HepG2 (cell line): ENCODE data around the gene PIGL. TPM values are rescaled to one million over a fixed set of nuclear protein-coding genes. Genes with fewer than 3 reads are reported as not detected.

Experiments used
- ATAC-seq: fragments of 200-7000 bp; cut with Tn5 transposase; 3 replicates; pipeline ENCODE4 v1.9.1; 2020; ENCODE audit warnings: mild to moderate bottlenecking, moderate library complexity
- BruUV-seq: library from RNA; stranded (reverse); fragments of 400-500 nt; replicated peaks from 2 replicates; lab custom pipeline; 2021; lab: Mats Ljungman, UMichigan
- CTCF ChIA-PET: fragments of 300-600 bp; formaldehyde crosslinking; extraction: SDS; loops from one replicate; lab custom pipeline; 2021; ENCODE audit warnings: low total read pairs, inconsistent platforms, low intra/inter-chr PET ratio; lab: Yijun Ruan, JAX
- POLR2A ChIA-PET: fragments of 350-600 bp; sonication (Branson Sonifier 250); formaldehyde crosslinking; loops from one replicate; lab custom pipeline; 2020; ENCODE audit warnings: antibody characterized with exemption, inconsistent platforms; lab: Yijun Ruan, JAX
- DNase-seq: peaks from one replicate; pipeline ENCODE4 v3.0.0-alpha.2; 2015; ENCODE audit warnings: low spot score
- FAIRE-seq: peaks from 3 replicates; lab custom pipeline; 2011; peaks lifted over from hg19 to GRCh38; lab: Jason Lieb, UNC
- H2AFZ ChIP-seq: one replicate; pipeline ENCODE4 v1.6.1; 2011; ENCODE audit warnings: low read length, inconsistent platforms
- H3K27ac ChIP-seq: fragments of 300-600 bp; 3 replicates; pipeline ENCODE4 v1.8.0; 2011; ENCODE audit warnings: mixed run types, mild to moderate bottlenecking, mixed read lengths, low read length, inconsistent platforms; ENCODE audit not compliant: insufficient read depth; ENCODE audit errors: extremely low read length
- H3K27me3 ChIP-seq, 2 experiments: fragments of 200-600 bp in 1 of 2; 2 replicates in 1 of 2; 3 replicates in 1 of 2; pipeline versions ENCODE4 v1.6.0 to v1.8.0; 2011; ENCODE audit warnings: low read length in 2 of 2, mild to moderate bottlenecking in 2 of 2, moderate library complexity in 2 of 2, inconsistent platforms in 1 of 2; ENCODE audit not compliant: insufficient read depth in 2 of 2, control insufficient read depth in 1 of 2
- H3K36me3 ChIP-seq, 2 experiments: fragments of 200-600 bp in 1 of 2; replicated peaks in 1 of 2; 2 replicates in 1 of 2; 3 replicates in 1 of 2; pipeline versions ENCODE4 v1.5.1 to v1.8.0; 2011; ENCODE audit warnings: low read length in 2 of 2, inconsistent platforms in 1 of 2; ENCODE audit not compliant: insufficient read depth in 2 of 2, control insufficient read depth in 1 of 2
- H3K4me1 ChIP-seq: 2 replicates; pipeline ENCODE4 v1.5.1; 2012; ENCODE audit warnings: low read length, inconsistent platforms; ENCODE audit not compliant: insufficient read depth
- H3K4me2 ChIP-seq: 2 replicates; pipeline ENCODE4 v1.6.0; 2011; ENCODE audit warnings: low read depth, low read length, inconsistent platforms
- H3K4me3 ChIP-seq, 3 experiments: fragments of 200-600 bp in 1 of 3; sonication (generic), shearing (Covaris generic) in 1 of 3; replicated peaks in 1 of 3; 2 replicates each; pipeline ENCODE4 v1.5.1; 2011 to 2016; ENCODE audit warnings: low read length in 3 of 3, inconsistent platforms in 2 of 3, low read depth in 2 of 3, mild to moderate bottlenecking in 2 of 3, control low read depth in 1 of 3, mixed read lengths in 1 of 3; ENCODE audit not compliant: insufficient read depth in 1 of 3
- H3K79me2 ChIP-seq: one replicate; pipeline ENCODE4 v1.6.1; 2011; ENCODE audit warnings: low read length, inconsistent platforms; ENCODE audit not compliant: insufficient read depth
- H3K9ac ChIP-seq: 2 replicates; pipeline ENCODE4 v1.6.0; 2011; ENCODE audit warnings: mild to moderate bottlenecking, low read depth, low read length, inconsistent platforms; ENCODE audit not compliant: insufficient read depth
- H3K9me3 ChIP-seq: 2 replicates; pipeline ENCODE4 v1.5.1; 2012; ENCODE audit warnings: mild to moderate bottlenecking, low read length
- H4K20me1 ChIP-seq: 2 replicates; pipeline ENCODE4 v1.6.0; 2011; ENCODE audit warnings: inconsistent platforms, mild to moderate bottlenecking, low read length, moderate library complexity; ENCODE audit not compliant: insufficient read depth
- PHF8 ChIP-seq: sonication (generic); formaldehyde crosslinking; IDR thresholded peaks from 2 replicates; pipeline ENCODE4 v1.5.0; 2020; ENCODE audit warnings: missing genetic modification reagents
- ZBTB2 ChIP-seq: sonication (generic); formaldehyde crosslinking; IDR thresholded peaks from 2 replicates; pipeline ENCODE4 v1.8.0; 2022; ENCODE audit warnings: low read depth, missing genetic modification reagents
- ZMYM4 ChIP-seq: sonication (generic); formaldehyde crosslinking; IDR thresholded peaks from 2 replicates; pipeline ENCODE4 v1.8.1; 2023; ENCODE audit warnings: mild to moderate bottlenecking, missing genetic modification reagents
- ZNF138 ChIP-seq: sonication (generic); formaldehyde crosslinking; IDR thresholded peaks from 2 replicates; pipeline ENCODE4 v1.5.0; 2020; ENCODE audit warnings: mild to moderate bottlenecking, low read depth, missing genetic modification reagents
- ZNF18 ChIP-seq: sonication (generic); formaldehyde crosslinking; IDR thresholded peaks from 2 replicates; pipeline ENCODE4 v1.8.0; 2022; ENCODE audit warnings: mild to moderate bottlenecking, missing genetic modification reagents; ENCODE audit not compliant: insufficient replicate concordance
- ZNF296 ChIP-seq: sonication (generic); formaldehyde crosslinking; conservative IDR thresholded peaks from 2 replicates; pipeline ENCODE4 v1.5.0; 2020; ENCODE audit warnings: mild to moderate bottlenecking, missing genetic modification reagents
- ZNF343 ChIP-seq: sonication (generic); formaldehyde crosslinking; IDR thresholded peaks from 2 replicates; pipeline ENCODE4 v1.4.0; 2020; ENCODE audit warnings: mild to moderate bottlenecking, missing genetic modification reagents
- ZNF558 ChIP-seq: sonication (generic); formaldehyde crosslinking; IDR thresholded peaks from 2 replicates; pipeline ENCODE4 v1.9.0; 2022; ENCODE audit warnings: mild to moderate bottlenecking, missing genetic modification reagents, borderline replicate concordance
- ZNF589 ChIP-seq: sonication (generic); formaldehyde crosslinking; conservative IDR thresholded peaks from 2 replicates; pipeline ENCODE4 v1.8.0; 2022; ENCODE audit warnings: mild to moderate bottlenecking, moderate library complexity, missing genetic modification reagents
- ZNF746 ChIP-seq: sonication (generic); formaldehyde crosslinking; IDR thresholded peaks from 2 replicates; pipeline ENCODE4 v1.8.0; 2022; ENCODE audit warnings: mild to moderate bottlenecking, missing genetic modification reagents
- ZNF761 ChIP-seq: sonication (generic); formaldehyde crosslinking; conservative IDR thresholded peaks from 2 replicates; pipeline ENCODE4 v1.4.0; 2020; ENCODE audit warnings: mild to moderate bottlenecking, missing genetic modification reagents
- WGBS: methylation state at CpG from one replicate; pipeline ENCODE4 v1.1.6; 2017; ENCODE audit warnings: low lambda C conversion rate; 5-methylcytosine and 5-hydroxymethylcytosine counted together
- in situ Hi-C: cut with HindIII; loops from 2 replicates; pipeline ENCODE4 v1.10.0; 2017; ENCODE audit warnings: low pct_unique_long_range_greater_than_20kb; ENCODE audit not compliant: extremely low pct_ligation_motif_present
- intact Hi-C: fragments of 100-400 bp; cut with micrococcal nuclease; formaldehyde crosslinking; loops from one replicate; pipeline ENCODE4 v1.10.0; 2022; ENCODE audit not compliant: unreplicated experiment
- polyA plus RNA-seq, 8 experiments: library from polyadenylated mRNA; depleted of rRNA in 3 of 8; stranded (reverse) in 7 of 8; unstranded in 1 of 8; fragments of >200 nt; fragmentation: Illumina TruSeq in 4 of 8; extraction: Trizol in 4 of 8; gene quantifications; 2 replicates each; pipeline versions ENCODE4 v1.2.1 to v1.2.3, GENCODE V29; 2011 to 2016; ENCODE audit warnings: low read depth in 4 of 8, missing spikeins in 1 of 8, mixed read lengths in 1 of 8; ENCODE audit not compliant: insufficient read depth in 1 of 8
- total RNA-seq, 5 experiments: library from RNA; depleted of rRNA; stranded (reverse); fragments of >200 nt; fragmentation: Illumina TruSeq; extraction: Trizol; gene quantifications; 2 replicates each; pipeline ENCODE4 v1.2.3, GENCODE V29; 2016; ENCODE audit warnings: low read depth in 1 of 5
- TF ChIP-seq, protein P1 (sequence below): sonication (generic); formaldehyde crosslinking; IDR thresholded peaks from 2 replicates; pipeline ENCODE4 v1.4.0; 2020; ENCODE audit warnings: low read depth, mild to moderate bottlenecking, missing genetic modification reagents
- TF ChIP-seq, protein P2 (sequence below): sonication (generic); formaldehyde crosslinking; IDR thresholded peaks from 2 replicates; pipeline ENCODE4 v1.4.0; 2020; ENCODE audit warnings: missing genetic modification reagents, borderline replicate concordance

Gene PIGL
- total and polyA plus RNA-seq, 2 of the 13 experiments (the other 11 are each of a cell fraction or from before 2014, with no cell fraction given), result 28.5 to 63.8 TPM

GRCh38 chr17:16352303-16352666 is 135.3 kb downstream of the PIGL start (continued):
- TF ChIP-seq ZNF343 (CRISPR knock-in tag), result no peak; the same call in 1 of the 2 replicates
- TF ChIP-seq, all 625 proteins: peak for 101

- TSS peak; percentile 83 for BruUV-seq
- intact Hi-C loops (loop anchor here (1.0 to 5.0 kb wide), 3 partner anchors 40 to 135 kb away; partner anchors contain the start of genes NCOR1 and PIGL), in situ Hi-C loops (loop anchor here (5.0 kb wide), 1 partner anchor 65 kb away; no protein-coding TSS in a partner anchor)
- ChIA-PET POLR2A (interaction anchor here (0.9 to 7.3 kb wide), 16 partner anchors 10 to 183 kb away, joined by 3 to 68 read pairs (median 16); partner anchors contain the start of genes NCOR1, PIGL and UBB), CTCF (interaction anchor here (0.7 to 1.3 kb wide), 2 partner anchors 62 to 66 kb away, joined by 3 to 6 read pairs; no protein-coding TSS in a partner anchor)
- Histone ChIP-seq H2AFZ (no peak overlapping the region), H3K27me3 (no peaks in the 10 kb centered on the region), H3K27ac (peak overlapping the region; percentile 94), H3K9me3 (no peaks in the 10 kb centered on the region), H3K36me3 (peaks cover 10 to 18% of the 10 kb centered on the region in 2 experiments), H3K4me3 (peak overlapping the region; percentile 85 to 89 (median 87)), H4K20me1 (peaks cover 12% of the 10 kb centered on the region), H3K79me2 (peaks cover 36% of the 10 kb centered on the region), H3K4me2 (peak overlapping the region; percentile 75), H3K9ac (peak overlapping the region; percentile 99), H3K4me1 (peaks cover 37% of the 10 kb centered on the region)
- DNase-seq, result no peak
- 0% methylated on average over 9 of the region's 75 CpGs for WGBS
- FAIRE-seq, result no peak
- ATAC-seq, result peak; percentile 27
- TF ChIP-seq ZNF296 (no peak), ZNF558 (CRISPR knock-in tag) (0 out of 2 replicates have a peak, but pooled peaks have one; percentile 2), PHF8 (peak; percentile 66; the same call in 1 of the 2 replicates), ZNF589 (no peak), ZNF746 (CRISPR knock-in tag) (0 out of 2 replicates have a peak, but pooled peaks have one; percentile 43), ZMYM4 (CRISPR knock-in tag) (no peak), ZNF18 (peak; percentile 55), ZBTB2 (CRISPR knock-in tag) (no peak), ZNF138 (CRISPR knock-in tag) (0 out of 2 replicates have a peak, but pooled peaks have one; percentile 19), ZNF761 (CRISPR knock-in tag) (no peak)
- TF ChIP-seq, protein P1, sequence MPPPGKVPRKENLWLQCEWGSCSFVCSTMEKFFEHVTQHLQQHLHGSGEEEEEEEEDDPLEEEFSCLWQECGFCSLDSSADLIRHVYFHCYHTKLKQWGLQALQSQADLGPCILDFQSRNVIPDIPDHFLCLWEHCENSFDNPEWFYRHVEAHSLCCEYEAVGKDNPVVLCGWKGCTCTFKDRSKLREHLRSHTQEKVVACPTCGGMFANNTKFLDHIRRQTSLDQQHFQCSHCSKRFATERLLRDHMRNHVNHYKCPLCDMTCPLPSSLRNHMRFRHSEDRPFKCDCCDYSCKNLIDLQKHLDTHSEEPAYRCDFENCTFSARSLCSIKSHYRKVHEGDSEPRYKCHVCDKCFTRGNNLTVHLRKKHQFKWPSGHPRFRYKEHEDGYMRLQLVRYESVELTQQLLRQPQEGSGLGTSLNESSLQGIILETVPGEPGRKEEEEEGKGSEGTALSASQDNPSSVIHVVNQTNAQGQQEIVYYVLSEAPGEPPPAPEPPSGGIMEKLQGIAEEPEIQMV (CRISPR knock-in tag), result no peak
- TF ChIP-seq, protein P2, sequence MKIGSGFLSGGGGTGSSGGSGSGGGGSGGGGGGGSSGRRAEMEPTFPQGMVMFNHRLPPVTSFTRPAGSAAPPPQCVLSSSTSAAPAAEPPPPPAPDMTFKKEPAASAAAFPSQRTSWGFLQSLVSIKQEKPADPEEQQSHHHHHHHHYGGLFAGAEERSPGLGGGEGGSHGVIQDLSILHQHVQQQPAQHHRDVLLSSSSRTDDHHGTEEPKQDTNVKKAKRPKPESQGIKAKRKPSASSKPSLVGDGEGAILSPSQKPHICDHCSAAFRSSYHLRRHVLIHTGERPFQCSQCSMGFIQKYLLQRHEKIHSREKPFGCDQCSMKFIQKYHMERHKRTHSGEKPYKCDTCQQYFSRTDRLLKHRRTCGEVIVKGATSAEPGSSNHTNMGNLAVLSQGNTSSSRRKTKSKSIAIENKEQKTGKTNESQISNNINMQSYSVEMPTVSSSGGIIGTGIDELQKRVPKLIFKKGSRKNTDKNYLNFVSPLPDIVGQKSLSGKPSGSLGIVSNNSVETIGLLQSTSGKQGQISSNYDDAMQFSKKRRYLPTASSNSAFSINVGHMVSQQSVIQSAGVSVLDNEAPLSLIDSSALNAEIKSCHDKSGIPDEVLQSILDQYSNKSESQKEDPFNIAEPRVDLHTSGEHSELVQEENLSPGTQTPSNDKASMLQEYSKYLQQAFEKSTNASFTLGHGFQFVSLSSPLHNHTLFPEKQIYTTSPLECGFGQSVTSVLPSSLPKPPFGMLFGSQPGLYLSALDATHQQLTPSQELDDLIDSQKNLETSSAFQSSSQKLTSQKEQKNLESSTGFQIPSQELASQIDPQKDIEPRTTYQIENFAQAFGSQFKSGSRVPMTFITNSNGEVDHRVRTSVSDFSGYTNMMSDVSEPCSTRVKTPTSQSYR (CRISPR knock-in tag), result 0 out of 2 replicates have a peak, but pooled peaks have one; percentile 17
These were observed 135.8 kb downstream of the PIGL start for GRCh38 chr17:16352667-16353316.
